ENCODE data around the gene CNOT11.
"Not testable (repeated sequence)": the region's sequence is repeated elsewhere in the genome, so short reads cannot be mapped to it uniquely, and the experiment has no call there.

The CNOT11 gene

DNA sequence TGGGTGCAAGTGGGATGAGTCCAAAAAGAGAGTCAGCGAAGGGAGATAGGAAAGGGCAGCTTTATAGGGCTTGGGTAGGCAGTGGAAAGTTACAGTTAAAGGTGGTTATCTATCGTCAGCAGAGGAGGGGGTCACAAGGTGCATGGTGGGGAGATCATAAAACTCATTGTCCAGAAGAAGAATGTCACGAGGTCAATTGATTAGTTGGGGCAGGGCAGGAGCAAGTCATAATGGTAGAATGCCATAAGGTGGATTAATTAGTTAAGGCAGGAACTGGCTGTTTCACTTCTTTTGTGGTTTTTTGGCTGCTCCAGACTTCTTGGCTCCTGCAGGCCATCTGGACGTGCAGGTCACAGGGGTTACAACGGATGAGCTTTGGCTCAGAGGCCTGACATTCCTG lies 3.9 kb upstream of the CNOT11 start:
- DNase-seq, result not testable (repeated sequence)

DNA sequence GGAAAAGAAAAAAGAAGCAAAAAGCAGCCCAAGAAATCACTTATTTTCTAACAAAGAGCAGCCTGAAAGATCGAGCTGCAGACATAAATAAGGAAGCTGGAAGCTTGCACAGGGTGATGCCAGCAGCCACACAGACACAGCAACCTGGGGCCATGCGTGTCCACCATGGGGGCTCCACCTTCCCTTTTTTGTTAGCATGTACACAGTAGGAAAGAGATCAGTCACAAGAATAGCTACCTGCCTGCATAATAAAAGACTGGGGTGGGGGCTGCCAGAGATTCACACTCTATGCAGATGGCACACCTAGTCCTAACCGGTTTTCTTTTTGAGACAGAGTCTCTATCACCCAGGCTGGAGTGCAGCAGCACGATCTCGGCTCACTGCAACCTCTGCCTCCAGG lies 2.9 kb upstream of the CNOT11 start:
- DNase-seq, result no peak

DNA sequence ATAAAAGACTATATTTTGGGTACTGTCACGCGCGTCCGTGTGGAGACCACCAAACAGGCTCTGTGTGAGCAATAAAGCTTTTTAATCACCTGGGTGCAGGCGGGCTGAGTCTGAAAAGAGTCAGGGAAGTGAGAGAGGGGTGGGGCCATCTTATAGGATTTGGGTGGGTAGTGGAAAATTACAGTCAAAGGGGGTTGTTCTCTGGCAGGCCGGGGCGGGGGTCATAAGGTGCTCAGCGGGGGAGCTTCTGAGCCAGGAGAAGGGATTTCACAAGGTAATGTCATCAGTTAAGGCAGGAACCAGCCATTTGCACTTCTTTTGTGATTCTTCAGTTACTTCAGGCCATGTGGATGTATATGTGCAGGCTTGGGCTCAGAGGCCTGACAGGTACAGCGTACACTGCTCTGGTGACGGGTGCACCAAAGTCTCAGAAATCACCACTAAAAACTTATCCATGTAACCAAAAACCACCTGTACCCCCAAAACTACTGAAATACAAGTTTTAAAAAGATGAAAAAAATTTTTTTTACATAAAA lies 1.4 kb upstream of the CNOT11 start:
- DNase-seq, result not testable (repeated sequence)

DNA sequence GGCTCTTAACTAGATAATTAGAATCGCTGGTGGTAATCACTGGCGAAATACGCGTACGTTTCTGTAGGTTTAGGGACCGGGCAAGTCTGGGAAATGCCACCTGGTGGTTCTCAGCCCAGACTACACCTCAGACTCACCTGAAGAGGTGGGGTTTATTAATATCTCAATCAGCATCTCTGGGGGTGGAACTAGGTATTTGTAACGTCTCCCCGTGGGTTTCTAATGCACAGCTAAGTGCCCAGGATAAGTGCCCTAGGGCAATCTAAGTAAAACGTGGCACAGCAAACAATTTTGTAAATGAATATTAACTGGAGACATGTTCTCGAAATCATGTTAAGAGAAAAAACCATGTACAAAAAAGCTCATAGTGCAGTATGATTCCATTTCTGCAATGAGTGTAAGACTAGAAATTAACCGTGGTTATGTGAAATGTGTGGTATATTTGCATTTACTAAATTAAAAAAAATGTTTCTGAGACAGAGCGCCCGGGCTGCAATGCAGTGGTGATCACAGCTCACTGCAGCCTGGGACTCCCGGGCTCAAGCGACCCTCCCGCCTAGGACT lies 760 bp upstream of the CNOT11 start:
- DNase-seq, result no peak

DNA sequence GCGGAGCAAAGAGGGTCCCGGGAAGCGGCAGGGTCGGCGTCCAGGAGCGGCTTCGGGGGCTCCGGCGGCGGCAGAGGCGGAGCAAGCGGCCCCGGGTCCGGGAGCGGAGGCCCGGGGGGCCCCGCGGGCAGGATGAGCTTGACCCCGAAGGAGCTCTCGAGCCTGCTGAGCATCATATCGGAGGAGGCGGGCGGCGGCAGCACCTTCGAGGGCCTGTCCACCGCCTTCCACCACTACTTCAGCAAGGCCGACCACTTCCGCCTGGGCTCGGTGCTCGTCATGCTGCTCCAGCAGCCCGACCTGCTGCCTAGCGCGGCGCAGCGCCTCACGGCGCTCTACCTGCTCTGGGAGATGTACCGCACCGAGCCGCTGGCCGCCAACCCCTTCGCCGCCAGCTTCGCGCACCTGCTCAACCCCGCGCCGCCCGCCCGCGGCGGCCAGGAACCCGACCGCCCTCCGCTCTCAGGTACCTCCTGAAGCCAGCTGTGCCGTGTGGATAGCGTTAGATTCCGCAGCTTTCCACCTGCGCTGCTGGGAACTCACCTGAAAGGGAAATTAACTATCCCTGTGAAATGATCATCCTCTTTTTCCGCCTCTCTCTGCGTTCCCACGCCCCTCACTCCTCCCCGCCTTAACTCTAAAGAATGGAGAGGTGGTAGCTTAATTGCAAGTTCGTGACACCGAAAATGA lies 472 bp downstream of the CNOT11 start:
- peak; percentile 72 for DNase-seq

DNA sequence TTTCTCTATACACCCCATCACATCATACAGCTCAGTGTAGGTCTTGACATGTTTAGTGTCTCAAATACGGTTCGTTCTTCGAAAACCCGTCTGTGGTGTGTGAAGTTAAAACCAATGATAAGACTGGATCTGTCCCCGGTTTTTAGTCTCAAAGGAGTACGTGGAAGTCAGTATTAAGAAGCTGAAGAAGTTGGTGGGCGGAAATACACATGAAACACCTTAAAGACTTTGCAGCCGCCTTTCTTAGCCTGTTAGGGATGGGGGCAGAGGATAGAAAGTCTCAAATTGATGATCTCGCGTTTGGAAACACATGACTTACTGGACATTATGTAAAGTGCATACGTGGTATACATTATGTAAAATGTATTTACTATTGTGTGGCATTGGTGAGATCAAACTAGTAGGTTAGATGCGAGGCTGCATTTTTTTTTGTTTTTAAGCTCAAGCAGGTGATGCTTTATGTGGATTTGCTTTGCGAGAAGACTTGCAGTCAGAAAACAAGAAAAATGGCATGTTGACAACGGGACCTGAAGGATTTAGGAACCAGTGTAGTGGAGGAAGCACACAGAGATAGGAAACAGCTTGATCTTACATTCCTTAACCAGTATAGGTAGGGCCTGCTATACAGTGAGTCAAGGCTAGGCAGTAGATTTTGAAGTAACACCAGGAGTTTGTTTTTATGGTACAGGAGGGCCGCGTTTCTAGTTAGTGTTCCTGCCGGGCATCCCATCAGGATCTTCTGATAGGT lies 1.2 kb downstream of the CNOT11 start:
- DNase-seq, result no peak

DNA sequence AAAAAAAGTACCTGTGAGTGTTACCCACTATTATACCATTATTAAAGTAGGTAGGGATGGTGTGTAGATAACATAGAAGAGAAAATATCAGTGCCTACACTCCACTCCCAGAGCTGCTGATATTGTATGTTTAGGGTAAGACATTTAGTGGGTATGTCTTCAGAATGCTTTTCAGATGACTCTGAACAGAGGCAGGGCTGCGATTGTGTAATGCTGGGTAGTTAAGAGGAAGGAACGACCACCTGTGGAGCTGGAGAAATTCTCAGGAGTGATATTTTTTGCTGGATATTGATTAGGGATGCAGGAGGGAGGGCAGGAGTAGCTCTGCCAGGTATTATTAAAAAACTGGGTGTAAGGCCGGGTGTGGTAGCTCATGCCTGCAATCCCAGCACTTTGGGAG lies 2.8 kb downstream of the CNOT11 start:
- DNase-seq, result no peak

DNA sequence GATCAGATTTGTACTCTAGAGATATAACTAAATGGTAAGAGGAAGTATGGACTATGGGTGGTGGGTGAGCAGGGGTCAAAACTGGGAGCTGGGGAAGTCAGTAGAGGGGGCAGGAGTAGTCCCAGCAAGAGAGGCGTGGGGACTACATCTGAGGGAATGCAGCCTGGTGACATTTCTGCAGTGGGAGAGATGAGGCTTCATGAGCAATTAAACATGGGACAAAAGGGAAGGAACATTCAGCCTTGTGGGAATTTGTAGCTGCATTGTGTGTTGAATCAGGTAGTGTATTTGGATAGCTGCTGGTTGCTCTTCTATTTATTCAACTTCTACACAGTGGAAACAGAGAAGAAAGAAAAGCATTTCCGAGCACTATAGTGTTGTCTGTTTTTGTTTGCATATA lies 3.6 kb downstream of the CNOT11 start:
- no peak for DNase-seq

DNA sequence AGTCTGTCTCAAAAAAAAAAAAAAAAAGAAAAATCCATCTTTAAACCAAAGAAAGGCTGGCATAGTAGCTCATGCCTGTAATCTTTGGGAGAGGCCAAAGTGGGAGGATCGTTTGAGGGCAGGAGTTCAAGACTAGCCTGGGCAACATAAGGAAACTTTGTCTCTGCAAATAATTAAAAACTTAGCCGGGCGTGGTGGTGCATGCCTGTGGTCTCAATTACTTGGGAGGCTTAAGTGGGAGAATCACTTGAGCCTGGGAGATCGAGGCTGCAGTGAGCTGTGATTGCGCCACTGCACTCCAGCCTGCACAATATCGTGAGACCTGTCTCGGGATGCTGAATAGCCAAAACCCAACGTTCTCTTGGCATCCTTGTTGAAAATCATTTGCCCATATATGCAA lies 6.1 kb downstream of the CNOT11 start:
- no peak for DNase-seq

DNA sequence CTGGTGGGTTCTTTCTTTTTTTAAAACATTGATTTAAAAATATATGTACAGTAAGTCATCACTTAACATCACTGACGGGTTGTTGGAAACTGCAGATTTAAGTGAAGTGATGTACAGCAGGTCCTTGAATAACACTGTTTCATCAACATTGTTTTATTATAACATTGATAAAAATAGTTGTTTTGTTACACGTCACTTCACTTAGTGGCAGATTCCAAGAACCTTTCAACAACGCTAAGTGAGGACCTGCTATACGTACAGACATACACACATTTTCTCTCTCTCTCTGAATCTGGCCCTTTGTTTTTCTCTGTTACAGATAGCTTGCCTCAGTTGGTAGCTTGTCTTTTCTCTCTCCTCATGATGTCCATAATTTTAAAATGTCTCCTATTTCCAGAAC lies 9.5 kb downstream of the CNOT11 start:
- no peak for DNase-seq

DNA sequence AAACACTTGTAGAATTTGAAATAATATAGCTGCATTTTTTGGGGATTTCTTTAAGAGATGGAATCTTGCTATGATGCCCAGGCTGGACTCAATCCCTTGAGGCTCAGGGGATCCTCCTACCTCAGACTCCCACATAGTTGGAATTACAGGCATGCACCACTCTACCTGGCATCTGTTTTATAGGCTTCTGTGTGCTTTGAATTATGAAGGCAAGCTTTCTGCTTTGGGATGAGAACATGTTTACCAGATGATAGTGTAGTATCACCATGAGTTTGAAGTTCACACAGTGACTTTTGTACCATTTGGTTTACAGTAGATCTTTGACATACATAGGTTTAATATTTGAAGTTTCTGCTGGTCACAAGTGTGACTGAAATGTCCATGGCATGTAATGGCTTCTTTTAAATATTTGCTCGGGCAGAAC lies 10.7 kb downstream of the CNOT11 start:
- no peak for DNase-seq

DNA sequence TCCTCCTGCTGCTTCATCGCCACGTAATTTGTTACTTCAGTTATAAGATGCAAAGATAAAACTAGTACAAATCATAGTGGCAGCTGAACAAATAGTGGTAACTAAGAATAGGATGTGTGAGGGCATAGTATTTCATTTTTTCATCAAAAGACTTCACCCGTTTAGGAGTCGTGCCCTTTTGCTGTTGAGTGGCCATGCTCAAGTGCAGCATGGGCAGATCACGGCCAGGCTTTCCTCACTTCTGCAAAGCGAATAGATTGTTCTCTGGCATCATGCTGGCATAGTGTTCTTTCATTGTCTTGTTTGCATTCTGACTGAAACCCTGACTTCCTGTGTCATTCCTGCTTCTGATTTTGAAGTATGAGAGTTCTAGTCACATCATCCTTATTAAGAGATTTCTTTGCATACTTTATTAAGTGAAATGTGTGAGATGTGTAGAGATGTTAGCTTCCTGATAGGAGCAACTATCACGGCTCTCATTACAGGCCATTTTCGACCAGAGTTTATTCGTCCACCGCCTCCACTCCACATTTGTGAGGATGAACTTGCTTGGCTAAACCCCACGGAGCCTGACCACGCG lies 11.8 kb downstream of the CNOT11 start:
- no peak for DNase-seq

DNA sequence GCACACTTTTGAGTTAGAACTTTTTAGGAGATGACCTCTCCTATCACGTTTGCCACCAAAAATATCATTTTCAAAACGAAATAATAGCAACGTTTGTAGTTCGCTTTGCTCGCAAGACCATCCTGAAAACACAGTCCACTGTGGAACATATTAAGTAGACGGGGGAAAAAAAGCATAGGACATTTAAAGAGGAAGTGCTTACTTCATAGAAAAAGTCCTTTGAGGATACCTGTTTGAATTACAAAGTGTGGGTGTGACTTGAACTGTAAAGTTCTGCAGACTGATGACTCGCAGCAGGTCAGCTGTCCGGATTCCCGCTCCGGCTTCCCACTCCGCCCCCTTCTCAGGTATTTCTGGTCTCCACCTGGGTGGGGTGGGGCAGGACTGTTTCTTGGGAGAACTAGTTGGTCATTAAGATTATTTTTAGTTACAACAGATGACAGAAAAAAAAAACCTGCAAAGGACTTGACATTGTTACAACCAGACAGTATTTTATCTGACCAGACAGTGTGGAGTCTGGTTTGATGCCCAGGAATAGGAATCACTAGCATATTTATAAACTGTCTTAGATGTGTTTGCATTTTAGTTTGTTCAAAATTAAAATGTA lies 13.3 kb downstream of the CNOT11 start:
- no peak for DNase-seq

DNA sequence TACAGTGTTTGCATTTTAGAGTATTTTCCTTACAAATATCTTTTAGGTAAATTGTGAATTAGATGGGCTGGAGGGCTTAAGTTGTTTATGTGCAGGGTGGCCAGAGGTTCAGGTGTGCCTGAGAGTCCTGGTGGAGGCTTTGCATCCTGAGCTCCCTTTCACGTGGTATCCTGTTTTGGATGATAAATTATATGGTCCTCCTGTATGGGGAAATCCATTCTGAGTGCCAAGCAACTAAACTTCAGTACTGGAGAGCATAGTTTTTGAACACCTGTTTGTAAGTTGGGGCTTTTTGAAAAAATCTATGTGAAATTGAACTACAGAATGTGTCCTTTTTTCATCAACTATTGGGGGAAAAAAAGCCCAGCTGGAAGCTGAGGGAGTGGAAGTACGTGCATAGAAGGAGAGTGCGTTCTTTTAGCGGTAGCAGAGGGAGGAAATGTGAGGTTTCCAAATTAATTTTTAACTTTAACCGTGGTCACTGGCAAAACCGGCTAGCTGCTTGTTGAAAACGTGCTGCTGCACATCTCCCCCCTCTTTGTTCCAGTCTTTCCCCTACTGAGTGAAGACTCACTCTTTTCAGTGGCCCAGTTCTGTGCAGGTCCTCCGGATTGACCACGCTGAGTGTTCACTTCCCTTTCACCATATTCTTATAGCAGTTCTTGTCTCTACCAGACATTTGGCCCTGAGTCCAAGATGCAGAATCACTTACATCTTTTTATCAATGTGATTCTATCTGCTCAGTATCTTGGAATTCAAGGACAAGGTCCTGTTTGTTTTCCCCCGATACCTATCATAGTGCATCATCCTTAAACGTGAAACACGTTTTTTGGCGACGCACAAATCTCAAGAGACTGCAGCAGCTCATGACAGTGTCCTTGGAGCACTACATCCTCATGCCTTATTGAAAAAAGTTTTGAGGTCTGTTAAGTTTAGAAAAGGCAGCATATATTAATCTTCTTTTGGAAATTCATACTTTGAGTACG lies 15.3 kb downstream of the CNOT11 start:
- no peak for DNase-seq

DNA sequence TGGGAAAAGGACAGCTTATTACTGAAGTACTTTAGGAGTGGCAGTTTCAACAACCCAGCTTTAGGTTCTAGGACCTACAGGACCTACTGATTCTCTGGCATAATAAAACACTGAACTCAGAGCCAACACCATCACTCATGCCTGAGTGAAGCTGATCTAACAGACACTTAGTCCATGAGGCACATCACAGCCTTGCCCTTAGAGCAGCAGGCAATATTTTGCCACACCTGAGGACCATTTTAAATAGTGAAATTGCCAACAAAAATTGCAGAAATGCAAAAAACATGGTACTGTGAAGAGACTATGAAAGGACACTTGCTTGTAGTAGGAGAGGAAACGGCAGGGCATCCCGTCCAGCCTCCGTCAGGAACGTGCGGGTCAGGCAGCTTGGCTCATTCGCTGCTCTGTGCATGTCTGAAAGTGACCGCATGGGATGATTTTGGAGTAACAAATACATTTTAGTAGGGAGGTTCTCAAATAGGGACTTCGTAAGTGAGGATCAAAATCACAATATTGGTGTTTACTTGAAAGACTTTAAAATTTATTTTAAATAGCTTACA lies 18.1 kb downstream of the CNOT11 start:
- DNase-seq, result no peak

DNA sequence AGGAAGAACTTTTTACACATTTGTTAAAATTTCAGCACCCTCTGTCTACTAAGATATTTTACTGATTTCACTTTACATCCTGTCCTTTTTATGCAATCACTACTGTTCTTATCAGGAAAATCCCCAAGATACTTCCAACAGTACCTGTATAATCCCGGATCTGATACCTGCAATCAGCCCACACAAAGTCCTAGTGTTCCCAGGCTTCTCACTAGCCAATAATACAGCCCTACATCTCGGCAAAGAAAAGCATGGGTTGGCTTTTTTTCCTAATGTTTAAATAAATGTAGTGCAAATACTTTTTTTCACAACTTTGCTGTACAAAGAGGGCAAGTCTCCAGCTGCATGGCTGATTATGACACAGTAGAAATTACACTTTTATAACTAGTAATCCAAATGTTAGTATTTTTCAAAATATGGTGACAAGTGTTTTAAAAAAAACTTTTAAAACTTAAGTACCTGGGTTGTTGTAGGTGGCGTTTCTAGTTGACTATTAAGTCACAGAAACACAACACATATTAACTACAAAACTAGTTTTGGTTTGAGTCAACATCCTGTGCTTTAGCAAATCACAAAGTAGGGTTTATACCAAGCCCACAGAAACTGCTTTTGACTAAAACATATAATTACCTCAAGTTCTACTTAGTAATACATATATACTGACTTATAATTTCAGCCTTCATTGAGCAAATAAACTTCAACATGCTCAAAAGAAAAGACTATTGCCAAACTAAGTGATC lies 19.5 kb downstream of the CNOT11 start:
- no peak for DNase-seq

DNA sequence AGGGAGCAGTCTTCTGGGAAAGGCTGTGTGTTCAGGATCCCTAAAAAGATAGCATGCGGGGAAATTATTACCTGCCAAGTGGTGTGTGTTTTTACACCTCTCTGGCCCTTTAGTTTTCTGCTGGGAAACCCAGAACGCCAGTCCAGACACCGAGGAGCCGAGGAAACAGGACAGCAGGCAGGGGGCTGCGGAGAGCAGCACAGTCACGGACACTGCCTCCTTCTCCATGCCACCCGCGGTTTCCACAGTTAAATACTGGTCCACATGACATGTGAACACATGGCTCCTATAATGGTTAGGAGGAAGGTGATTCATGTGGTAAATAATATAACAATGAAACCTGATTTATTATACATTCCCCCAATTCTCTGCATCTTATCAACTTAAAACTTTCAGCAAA lies 20.4 kb downstream of the CNOT11 start:
- DNase-seq, result no peak

DNA sequence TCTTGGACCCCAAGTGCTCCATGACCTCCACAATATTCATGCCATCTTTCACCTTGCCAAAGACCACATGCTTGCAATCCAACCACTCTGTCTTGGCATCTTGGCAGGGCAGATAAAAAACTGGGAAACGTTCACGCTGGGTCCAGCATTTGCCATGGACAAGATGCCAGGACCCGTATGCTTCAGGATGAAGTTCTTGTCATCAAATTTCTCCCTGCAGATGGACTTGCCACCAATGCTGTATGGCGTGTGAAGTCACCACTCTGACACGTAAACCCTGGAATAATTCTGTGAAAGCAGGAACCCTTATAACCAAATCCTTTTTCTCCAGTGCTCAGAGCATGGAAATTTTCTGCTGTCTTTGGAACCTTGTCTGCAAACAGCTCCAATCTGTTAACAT lies 21.5 kb downstream of the CNOT11 start:
- DNase-seq, result no peak

DNA sequence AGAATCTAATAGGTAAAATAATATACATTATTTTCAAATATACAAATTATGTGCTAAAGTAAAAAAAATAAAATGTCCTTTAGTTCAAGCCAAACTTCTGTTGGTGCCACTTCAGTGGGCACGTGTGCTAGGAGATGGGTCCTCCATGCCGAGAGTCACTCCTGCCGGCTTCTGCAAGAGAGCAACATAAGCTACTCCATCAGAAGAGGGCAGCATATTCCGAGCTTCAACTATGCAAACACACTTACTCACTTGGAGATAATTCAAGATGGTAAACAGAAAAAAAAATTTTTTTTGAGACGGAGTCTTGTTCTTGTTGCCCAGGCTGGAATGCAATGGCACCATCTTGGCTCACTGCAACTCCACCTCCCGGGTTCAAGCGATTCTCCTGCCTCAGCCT lies 24.4 kb downstream of the CNOT11 start:
- no peak for DNase-seq

DNA sequence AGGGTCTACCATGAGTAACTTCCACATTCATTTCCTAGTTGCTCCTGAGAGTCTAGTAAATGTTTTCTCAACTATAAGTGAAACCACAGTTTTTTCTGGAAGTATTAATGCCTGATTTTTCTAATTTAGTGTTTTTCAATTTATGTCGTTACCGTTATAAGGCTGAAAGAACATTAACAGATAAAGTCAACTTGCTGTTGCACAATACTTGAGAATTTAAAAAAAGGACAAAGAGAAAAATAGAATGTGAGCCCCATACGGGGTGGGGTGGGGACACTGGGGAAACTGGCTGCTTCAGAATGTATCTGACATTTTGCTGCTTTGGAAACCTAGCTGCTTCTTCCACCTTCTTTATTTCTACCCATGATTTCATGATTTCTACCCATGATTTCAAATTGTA lies 26.2 kb downstream of the CNOT11 start:
- no peak for DNase-seq

DNA sequence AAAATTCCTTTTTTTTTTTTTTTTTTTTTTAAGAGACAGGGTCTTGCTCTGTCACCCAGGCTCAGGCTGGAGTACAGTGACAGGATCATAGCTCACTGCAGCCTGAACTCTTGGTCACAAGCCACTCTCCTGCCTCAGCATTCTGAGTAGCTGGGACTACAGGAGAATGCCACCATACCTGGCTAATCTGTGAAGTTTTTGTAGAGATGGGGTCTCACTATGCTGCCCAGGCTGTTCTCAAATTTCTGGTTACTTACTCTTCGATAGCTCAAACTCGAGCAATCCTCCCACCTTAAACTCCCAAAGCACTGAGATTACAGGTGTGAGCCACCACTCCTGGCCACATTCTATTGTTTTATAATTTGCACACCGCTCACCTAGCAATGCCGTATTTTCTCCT lies 28.8 kb downstream of the CNOT11 start:
- no peak for DNase-seq

Measured in activated CD8-positive, alpha-beta memory T cell treated with anti-CD3 and anti-CD28 coated beads, Interleukin-2, amount 50 U/mL, for 4 hours (primary cell).